WTC11 (cell line): ENCODE results near the gene NAA16.

Experiments used
- CBFB ChIP-seq: sonication (generic); formaldehyde crosslinking; IDR thresholded peaks from 2 replicates; pipeline ENCODE4 v1.8.1; 2022; ENCODE audit warnings: mild to moderate bottlenecking, low read depth, missing genetic modification reagents
- CREM ChIP-seq: sonication (generic); formaldehyde crosslinking; IDR thresholded peaks from 2 replicates; pipeline ENCODE4 v1.8.1; 2022; ENCODE audit warnings: mild to moderate bottlenecking, missing genetic modification reagents, moderate library complexity
- CTCF ChIP-seq: fragments of 200-600 bp; IDR thresholded peaks from 2 replicates; pipeline ENCODE4 v1.8.0; 2022; ENCODE audit warnings: antibody characterized with exemption
- E2F1 ChIP-seq: sonication (generic); formaldehyde crosslinking; IDR thresholded peaks from 2 replicates; pipeline ENCODE4 v1.8.0; 2022; ENCODE audit warnings: mild to moderate bottlenecking, missing genetic modification reagents
- ELF4 ChIP-seq: sonication (generic); formaldehyde crosslinking; IDR thresholded peaks from 2 replicates; pipeline ENCODE4 v1.8.1; 2022; ENCODE audit warnings: low read depth, mild to moderate bottlenecking, moderate library complexity, missing genetic modification reagents
- GABPB1 ChIP-seq: sonication (generic); formaldehyde crosslinking; IDR thresholded peaks from 2 replicates; pipeline ENCODE4 v1.8.1; 2023; ENCODE audit warnings: mild to moderate bottlenecking, missing genetic modification reagents
- IRF1 ChIP-seq: sonication (generic); formaldehyde crosslinking; IDR thresholded peaks from 2 replicates; pipeline ENCODE4 v1.8.0; 2023; ENCODE audit warnings: missing genetic modification reagents
- MYBL2 ChIP-seq: sonication (generic); formaldehyde crosslinking; IDR thresholded peaks from 2 replicates; pipeline ENCODE4 v1.8.1; 2023; ENCODE audit warnings: mild to moderate bottlenecking, moderate library complexity, missing genetic modification reagents
- NFE2L1 ChIP-seq: sonication (generic); formaldehyde crosslinking; IDR thresholded peaks from 2 replicates; pipeline ENCODE4 v1.8.1; 2023; ENCODE audit warnings: missing genetic modification reagents
- RORB ChIP-seq: fragments of 250-450 bp; sonication (Bioruptor Pico); IDR thresholded peaks from 2 replicates; pipeline ENCODE4 v1.9.0; 2021; ENCODE audit warnings: mild to moderate bottlenecking
- ZNF121 ChIP-seq: sonication (generic); formaldehyde crosslinking; IDR thresholded peaks from 2 replicates; pipeline ENCODE4 v1.8.0; 2023; ENCODE audit warnings: missing genetic modification reagents
- TF ChIP-seq, protein P1 (sequence below): sonication (generic); formaldehyde crosslinking; IDR thresholded peaks from 2 replicates; pipeline ENCODE4 v1.8.0; 2023; ENCODE audit warnings: mild to moderate bottlenecking, missing genetic modification reagents
- TF ChIP-seq, protein P2 (sequence below): sonication (generic); formaldehyde crosslinking; IDR thresholded peaks from 2 replicates; pipeline ENCODE4 v1.8.1; 2023; ENCODE audit warnings: mild to moderate bottlenecking, moderate library complexity, missing genetic modification reagents
- TF ChIP-seq, protein P3 (sequence below): sonication (generic); formaldehyde crosslinking; IDR thresholded peaks from 2 replicates; pipeline ENCODE4 v1.8.1; 2023; ENCODE audit warnings: mild to moderate bottlenecking, missing genetic modification reagents, borderline replicate concordance

DNA sequence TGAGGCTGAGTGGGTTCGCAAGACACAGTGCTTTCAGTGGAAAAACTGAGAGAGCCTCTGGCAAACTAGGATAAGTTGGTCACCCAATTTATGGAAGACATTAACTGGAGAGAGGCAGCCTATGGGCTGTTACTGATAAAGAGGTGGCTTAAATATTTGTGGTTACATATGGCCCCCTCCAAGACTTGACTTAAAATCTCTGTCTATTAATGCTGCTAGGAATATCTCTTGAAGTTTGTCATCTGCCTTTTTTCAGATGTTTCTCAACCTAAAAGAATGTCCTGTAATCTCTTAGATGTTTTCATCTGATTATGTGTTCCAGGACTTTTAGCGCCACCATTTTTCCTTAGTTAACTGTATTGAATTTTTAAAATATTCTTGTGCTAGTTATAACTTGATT is 54.6 kb downstream of the NAA16 start:
- TF ChIP-seq CTCF (no peak), NFE2L1 (no peak), E2F1 (CRISPR knock-in tag) (no peak), GABPB1 (CRISPR knock-in tag) (no peak), ZNF121 (CRISPR knock-in tag) (no peak), IRF1 (CRISPR knock-in tag) (no peak), CREM (no peak), ELF4 (no peak), MYBL2 (CRISPR knock-in tag) (no peak), CBFB (CRISPR knock-in tag) (no peak), RORB (CRISPR knock-in tag) (no peak)
- TF ChIP-seq, protein P1, sequence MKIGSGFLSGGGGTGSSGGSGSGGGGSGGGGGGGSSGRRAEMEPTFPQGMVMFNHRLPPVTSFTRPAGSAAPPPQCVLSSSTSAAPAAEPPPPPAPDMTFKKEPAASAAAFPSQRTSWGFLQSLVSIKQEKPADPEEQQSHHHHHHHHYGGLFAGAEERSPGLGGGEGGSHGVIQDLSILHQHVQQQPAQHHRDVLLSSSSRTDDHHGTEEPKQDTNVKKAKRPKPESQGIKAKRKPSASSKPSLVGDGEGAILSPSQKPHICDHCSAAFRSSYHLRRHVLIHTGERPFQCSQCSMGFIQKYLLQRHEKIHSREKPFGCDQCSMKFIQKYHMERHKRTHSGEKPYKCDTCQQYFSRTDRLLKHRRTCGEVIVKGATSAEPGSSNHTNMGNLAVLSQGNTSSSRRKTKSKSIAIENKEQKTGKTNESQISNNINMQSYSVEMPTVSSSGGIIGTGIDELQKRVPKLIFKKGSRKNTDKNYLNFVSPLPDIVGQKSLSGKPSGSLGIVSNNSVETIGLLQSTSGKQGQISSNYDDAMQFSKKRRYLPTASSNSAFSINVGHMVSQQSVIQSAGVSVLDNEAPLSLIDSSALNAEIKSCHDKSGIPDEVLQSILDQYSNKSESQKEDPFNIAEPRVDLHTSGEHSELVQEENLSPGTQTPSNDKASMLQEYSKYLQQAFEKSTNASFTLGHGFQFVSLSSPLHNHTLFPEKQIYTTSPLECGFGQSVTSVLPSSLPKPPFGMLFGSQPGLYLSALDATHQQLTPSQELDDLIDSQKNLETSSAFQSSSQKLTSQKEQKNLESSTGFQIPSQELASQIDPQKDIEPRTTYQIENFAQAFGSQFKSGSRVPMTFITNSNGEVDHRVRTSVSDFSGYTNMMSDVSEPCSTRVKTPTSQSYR (CRISPR knock-in tag) = no peak
- TF ChIP-seq, protein P2, sequence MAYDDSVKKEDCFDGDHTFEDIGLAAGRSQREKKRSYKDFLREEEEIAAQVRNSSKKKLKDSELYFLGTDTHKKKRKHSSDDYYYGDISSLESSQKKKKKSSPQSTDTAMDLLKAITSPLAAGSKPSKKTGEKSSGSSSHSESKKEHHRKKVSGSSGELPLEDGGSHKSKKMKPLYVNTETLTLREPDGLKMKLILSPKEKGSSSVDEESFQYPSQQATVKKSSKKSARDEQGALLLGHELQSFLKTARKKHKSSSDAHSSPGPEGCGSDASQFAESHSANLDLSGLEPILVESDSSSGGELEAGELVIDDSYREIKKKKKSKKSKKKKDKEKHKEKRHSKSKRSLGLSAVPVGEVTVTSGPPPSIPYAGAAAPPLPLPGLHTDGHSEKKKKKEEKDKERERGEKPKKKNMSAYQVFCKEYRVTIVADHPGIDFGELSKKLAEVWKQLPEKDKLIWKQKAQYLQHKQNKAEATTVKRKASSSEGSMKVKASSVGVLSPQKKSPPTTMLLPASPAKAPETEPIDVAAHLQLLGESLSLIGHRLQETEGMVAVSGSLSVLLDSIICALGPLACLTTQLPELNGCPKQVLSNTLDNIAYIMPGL (CRISPR knock-in tag) = no peak
- TF ChIP-seq, protein P3, sequence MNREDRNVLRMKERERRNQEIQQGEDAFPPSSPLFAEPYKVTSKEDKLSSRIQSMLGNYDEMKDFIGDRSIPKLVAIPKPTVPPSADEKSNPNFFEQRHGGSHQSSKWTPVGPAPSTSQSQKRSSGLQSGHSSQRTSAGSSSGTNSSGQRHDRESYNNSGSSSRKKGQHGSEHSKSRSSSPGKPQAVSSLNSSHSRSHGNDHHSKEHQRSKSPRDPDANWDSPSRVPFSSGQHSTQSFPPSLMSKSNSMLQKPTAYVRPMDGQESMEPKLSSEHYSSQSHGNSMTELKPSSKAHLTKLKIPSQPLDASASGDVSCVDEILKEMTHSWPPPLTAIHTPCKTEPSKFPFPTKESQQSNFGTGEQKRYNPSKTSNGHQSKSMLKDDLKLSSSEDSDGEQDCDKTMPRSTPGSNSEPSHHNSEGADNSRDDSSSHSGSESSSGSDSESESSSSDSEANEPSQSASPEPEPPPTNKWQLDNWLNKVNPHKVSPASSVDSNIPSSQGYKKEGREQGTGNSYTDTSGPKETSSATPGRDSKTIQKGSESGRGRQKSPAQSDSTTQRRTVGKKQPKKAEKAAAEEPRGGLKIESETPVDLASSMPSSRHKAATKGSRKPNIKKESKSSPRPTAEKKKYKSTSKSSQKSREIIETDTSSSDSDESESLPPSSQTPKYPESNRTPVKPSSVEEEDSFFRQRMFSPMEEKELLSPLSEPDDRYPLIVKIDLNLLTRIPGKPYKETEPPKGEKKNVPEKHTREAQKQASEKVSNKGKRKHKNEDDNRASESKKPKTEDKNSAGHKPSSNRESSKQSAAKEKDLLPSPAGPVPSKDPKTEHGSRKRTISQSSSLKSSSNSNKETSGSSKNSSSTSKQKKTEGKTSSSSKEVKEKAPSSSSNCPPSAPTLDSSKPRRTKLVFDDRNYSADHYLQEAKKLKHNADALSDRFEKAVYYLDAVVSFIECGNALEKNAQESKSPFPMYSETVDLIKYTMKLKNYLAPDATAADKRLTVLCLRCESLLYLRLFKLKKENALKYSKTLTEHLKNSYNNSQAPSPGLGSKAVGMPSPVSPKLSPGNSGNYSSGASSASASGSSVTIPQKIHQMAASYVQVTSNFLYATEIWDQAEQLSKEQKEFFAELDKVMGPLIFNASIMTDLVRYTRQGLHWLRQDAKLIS (CRISPR knock-in tag) = no peak
